T follicular helper cell (primary cell): ENCODE measurements around the gene TXN.
"Not testable (repeated sequence)": the region's sequence is repeated elsewhere in the genome, so short reads cannot be mapped to it uniquely, and the experiment has no call there.

Source experiments
- DNase-seq: peaks from one replicate; pipeline ENCODE4 v3.0.0-alpha.2; 2020; ENCODE audit warnings: low read depth

Gene TXN

GRCh38 chr9:110208031-110208430 is 48.3 kb downstream of the TXN start, which contains the start of gene C9orf152:
C9orf152 (minus strand) TSS chr9:110208159; CDS start chr9:110207579, 580 bp downstream.
- DNase-seq: no peak

DNA sequence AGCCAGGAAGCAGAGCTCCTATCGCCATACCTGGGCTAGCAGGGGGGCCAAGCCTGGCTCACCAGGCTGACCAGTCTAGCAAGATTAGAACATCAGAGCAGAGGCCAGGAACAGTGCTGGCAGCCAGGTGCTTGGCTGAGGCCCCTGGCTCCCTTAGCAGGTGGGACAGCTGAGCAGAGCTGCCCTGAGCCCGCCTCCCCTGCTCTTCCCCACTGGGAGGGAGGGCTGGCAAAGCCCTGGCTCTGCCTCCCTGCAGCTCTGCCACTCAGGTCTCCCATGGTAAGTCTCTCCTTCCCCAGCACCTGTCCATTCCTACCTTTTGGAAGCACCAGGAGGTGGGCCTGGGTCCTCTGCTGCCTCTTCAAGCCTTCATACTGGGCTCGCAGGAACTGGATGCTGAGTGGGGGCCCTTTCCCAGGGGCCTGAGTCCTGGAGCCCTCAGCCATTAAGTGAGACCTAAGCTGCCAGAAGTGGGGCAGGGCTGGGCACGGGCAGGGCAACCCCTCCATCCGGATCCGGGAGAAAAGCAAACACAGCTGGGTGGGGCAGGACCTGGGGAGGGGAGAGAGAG is 49.2 kb downstream of the TXN start:
- no peak for DNase-seq

GRCh38 chr9:110206389-110206788 is 49.9 kb downstream of the TXN start:
- DNase-seq: no peak

DNA sequence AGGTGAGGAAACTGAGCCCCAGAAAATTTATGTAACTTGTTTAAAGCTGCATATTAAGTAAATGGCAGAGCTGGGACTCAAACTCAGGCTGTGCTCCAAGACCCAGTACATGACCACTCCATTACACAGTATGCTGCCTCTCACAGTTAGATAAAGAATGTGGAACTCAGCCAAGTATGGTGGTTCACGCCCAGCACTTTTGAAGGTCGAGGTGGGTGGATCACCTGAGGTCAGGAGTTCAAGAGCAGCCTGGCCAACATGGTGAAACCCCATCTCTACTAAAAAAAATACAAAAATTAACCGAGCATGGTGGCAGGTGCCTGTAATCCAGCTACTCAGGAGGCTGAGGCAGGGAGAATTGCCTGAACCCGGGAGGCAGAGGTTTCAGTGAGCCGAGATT is 50.7 kb downstream of the TXN start:
- DNase-seq: not testable (repeated sequence)

- no peak for DNase-seq
These were observed 54.1 kb downstream of the TXN start for GRCh38 chr9:110202232-110202631.

GRCh38 chr9:110199643-110200042 is 56.7 kb downstream of the TXN start:
- DNase-seq: no peak

- DNase-seq: no peak
These were observed 58.0 kb downstream of the TXN start for GRCh38 chr9:110198357-110198756.

DNA sequence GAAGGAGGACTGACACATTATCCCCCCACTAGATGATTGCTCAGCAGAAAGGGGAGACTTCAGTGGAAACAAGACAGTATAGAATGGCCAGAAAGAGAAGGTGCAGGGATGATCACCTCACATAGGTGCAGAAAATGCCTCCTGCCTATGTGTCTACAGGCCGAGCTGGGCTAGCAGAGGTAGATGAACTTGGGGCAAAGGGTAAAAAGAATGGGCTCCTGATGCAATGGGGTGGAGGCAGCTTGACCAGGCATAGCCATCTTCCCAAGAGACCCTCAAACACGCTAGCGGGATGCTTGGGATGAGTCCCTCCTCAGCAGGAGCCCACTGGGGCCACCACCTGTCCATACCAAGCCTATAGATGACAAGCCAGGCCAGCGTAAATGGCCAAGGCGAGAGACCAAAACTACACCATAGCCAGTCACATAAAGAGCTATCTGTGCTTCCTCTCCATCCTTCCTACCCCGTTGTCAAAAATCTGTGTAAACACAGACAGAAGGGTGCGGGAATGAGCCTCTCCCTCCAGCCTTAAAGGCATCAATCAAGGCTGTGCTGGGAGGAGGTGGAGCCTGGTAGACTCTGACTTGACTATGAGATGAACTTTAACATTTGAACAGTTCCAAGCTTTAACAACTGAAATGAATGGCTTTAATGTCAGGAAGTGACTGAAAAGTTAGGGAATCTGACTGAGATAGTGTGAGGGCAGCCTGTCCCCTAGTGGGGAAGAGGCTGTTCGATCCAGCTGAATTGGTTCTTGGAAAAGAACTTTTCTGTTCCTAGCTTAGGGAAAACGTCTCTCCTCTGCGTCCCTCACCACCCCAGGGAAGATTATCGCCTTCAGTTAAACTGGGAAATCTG is 58.7 kb downstream of the TXN start:
- DNase-seq: no peak

DNA sequence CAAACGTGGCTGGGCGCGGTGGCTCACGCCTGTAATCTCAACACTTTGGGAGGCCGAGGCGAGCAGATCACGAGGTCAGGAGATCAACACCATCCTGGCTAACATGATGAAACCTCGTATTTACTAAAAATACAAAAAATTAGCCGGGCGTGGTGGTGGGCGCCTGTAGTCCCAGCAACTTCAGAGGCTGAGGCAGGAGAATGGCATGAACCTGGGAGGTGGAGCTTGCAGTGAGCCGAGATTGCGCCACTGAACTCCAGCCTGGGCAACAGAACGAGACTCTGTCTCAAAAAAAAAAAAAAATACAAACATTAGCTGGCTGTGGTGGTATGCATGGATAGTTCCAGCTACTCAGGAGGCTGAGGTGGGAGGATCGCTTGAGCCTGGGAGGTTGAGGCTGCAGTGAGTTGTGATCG is 60.2 kb downstream of the TXN start:
- not testable (repeated sequence) for DNase-seq
